ENCODE data around the gene CCDC136. TPM values are rescaled to one million over a fixed set of nuclear protein-coding genes. Genes with fewer than 3 reads are reported as not detected.

Gene CCDC136
- total and polyA plus RNA-seq, 4 experiments from 2014 or later: 3.4 to 20.4 (median 18.3) TPM; not detected in 1

GRCh38 chr7:128827248-128827958, 35.6 kb downstream of the CCDC136 start:
- Mint-ChIP-seq H3K36me3 (no peaks in the 10 kb centered on the region), H3K9me3 (no peaks in the 10 kb centered on the region), H3K4me1 (peaks cover 7 to 14% (median 9%) of the 10 kb centered on the region in 4 donors), H3K27ac (peak overlapping the region in 1 of 7 donors; percentile 29), H3K27me3 (peaks cover 21 to 39% of the 10 kb centered on the region in 2 donors), H3K4me3 (no peak overlapping the region)
- POLR2A ChIA-PET (ENCODE audit: partially characterized antibody): no interaction called here
- peaks cover 19% of the 10 kb centered on the region for H3K4me1 ChIP-seq (ENCODE audit: insufficient read depth, low read length)
- no peak for DNase-seq
- no peak overlapping the region for H3K27ac ChIP-seq (ENCODE audit: low read depth, low read length)
- CTCF ChIA-PET (ENCODE audit: partially characterized antibody): no interaction called here
- no peaks in the 10 kb centered on the region for H3K9me3 ChIP-seq (ENCODE audit: control insufficient read depth in 1 of 2, low read length in 2 of 2)
- peaks cover 13% of the 10 kb centered on the region for H3K27me3 ChIP-seq (ENCODE audit: insufficient read depth, low read length)
- H3K36me3 ChIP-seq (ENCODE audit: insufficient read depth, low read length): no peaks in the 10 kb centered on the region
- intact Hi-C loops (cut with micrococcal nuclease): no loop called here
- no peak overlapping the region for H3K4me3 ChIP-seq (ENCODE audit: low read length in 2 of 2)

GRCh38 chr7:128827971-128828711, 36.4 kb downstream of the CCDC136 start:
- no peaks in the 10 kb centered on the region for H3K9me3 ChIP-seq (ENCODE audit: control insufficient read depth in 1 of 2, low read length in 2 of 2)
- H3K36me3 Mint-ChIP-seq: no peaks in the 10 kb centered on the region
- POLR2A ChIA-PET (ENCODE audit: partially characterized antibody): no interaction called here
- peaks cover 7 to 14% (median 9%) of the 10 kb centered on the region in 4 donors for H3K4me1 Mint-ChIP-seq
- no peak for DNase-seq
- no peak overlapping the region for H3K4me3 ChIP-seq (ENCODE audit: low read length in 2 of 2)
- no peaks in the 10 kb centered on the region for H3K36me3 ChIP-seq (ENCODE audit: insufficient read depth, low read length)
- H3K27me3 ChIP-seq (ENCODE audit: insufficient read depth, low read length): peaks cover 13% of the 10 kb centered on the region
- H3K4me1 ChIP-seq (ENCODE audit: insufficient read depth, low read length): peaks cover 19% of the 10 kb centered on the region
- H3K9me3 Mint-ChIP-seq: no peaks in the 10 kb centered on the region
- intact Hi-C loops (cut with micrococcal nuclease): no loop called here
- no peak overlapping the region for H3K27ac ChIP-seq (ENCODE audit: low read depth, low read length)
- CTCF ChIA-PET (ENCODE audit: partially characterized antibody): no interaction called here
- H3K27ac Mint-ChIP-seq: no peak overlapping the region
- peak overlapping the region in 1 of 8 donors; percentile 17 for H3K4me3 Mint-ChIP-seq
- peaks cover 21 to 38% of the 10 kb centered on the region in 2 donors for H3K27me3 Mint-ChIP-seq

GRCh38 chr7:128829391-128830166, 37.8 kb downstream of the CCDC136 start:
- peaks cover 13% of the 10 kb centered on the region for H3K27me3 ChIP-seq (ENCODE audit: insufficient read depth, low read length)

GRCh38 chr7:128830231-128831177, 38.7 kb downstream of the CCDC136 start, which contains the start of gene FLNC:
TSS of gene FLNC (plus strand) at chr7:128830406. CDS start at chr7:128830638, 232 bp downstream.
- Histone ChIP-seq H3K36me3 (ENCODE audit: insufficient read depth, low read length) (no peaks in the 10 kb centered on the region), H3K4me3 (ENCODE audit: low read length in 2 of 2) (peak within 1 kb of the TSS in 1 of 2 donors; percentile 54), H3K27ac (ENCODE audit: low read depth, low read length) (no peak within 1 kb of the TSS), H3K27me3 (ENCODE audit: insufficient read depth, low read length) (peaks cover 13% of the 10 kb centered on the region), H3K9me3 (ENCODE audit: control insufficient read depth in 1 of 2, low read length in 2 of 2) (no peaks in the 10 kb centered on the region), H3K4me1 (ENCODE audit: insufficient read depth, low read length) (peaks cover 19% of the 10 kb centered on the region)
- Mint-ChIP-seq H3K36me3 (no peaks in the 10 kb centered on the region), H3K9me3 (no peaks in the 10 kb centered on the region), H3K27ac (peak within 1 kb of the TSS in 2 of 7 donors; percentile 19 to 29), H3K4me3 (peak within 1 kb of the TSS; percentile 72 to 85 (median 77)), H3K4me1 (peaks cover 7 to 14% (median 9%) of the 10 kb centered on the region in 4 donors), H3K27me3 (peaks cover 24 to 37% of the 10 kb centered on the region in 2 donors)
- POLR2A ChIA-PET (ENCODE audit: partially characterized antibody): no interaction called here
- DNase-seq: peak in 4 of 5 donors; percentile 24 to 34 (median 32)
- intact Hi-C loops (cut with micrococcal nuclease): no loop called here
- CTCF ChIA-PET (ENCODE audit: partially characterized antibody): interaction anchor here (1.1 kb wide), 1 partner anchor 53 kb away, joined by 3 read pairs; no protein-coding TSS in a partner anchor

More at GRCh38 chr7:128829391-128830166, 37.8 kb downstream of the CCDC136 start:
- H3K4me1 Mint-ChIP-seq: peaks cover 7 to 14% (median 9%) of the 10 kb centered on the region in 4 donors
- H3K27me3 Mint-ChIP-seq: peaks cover 21 to 37% of the 10 kb centered on the region in 2 donors
- no peak overlapping the region for H3K27ac ChIP-seq (ENCODE audit: low read depth, low read length)
- POLR2A ChIA-PET (ENCODE audit: partially characterized antibody): no interaction called here
- no peaks in the 10 kb centered on the region for H3K9me3 Mint-ChIP-seq
- no peaks in the 10 kb centered on the region for H3K36me3 Mint-ChIP-seq
- CTCF ChIA-PET (ENCODE audit: partially characterized antibody): interaction anchor here (1.2 kb wide), 1 partner anchor 11 kb away, joined by 3 read pairs; no protein-coding TSS in a partner anchor
- peak overlapping the region in 1 of 7 donors; percentile 19 for H3K27ac Mint-ChIP-seq
- H3K4me3 ChIP-seq (ENCODE audit: low read length in 2 of 2): no peak overlapping the region
- no peaks in the 10 kb centered on the region for H3K9me3 ChIP-seq (ENCODE audit: control insufficient read depth in 1 of 2, low read length in 2 of 2)
- peaks cover 19% of the 10 kb centered on the region for H3K4me1 ChIP-seq (ENCODE audit: insufficient read depth, low read length)
- intact Hi-C loops (cut with micrococcal nuclease): no loop called here
- DNase-seq: no peak
- peak overlapping the region; percentile 31 to 75 (median 68) for H3K4me3 Mint-ChIP-seq
- H3K36me3 ChIP-seq (ENCODE audit: insufficient read depth, low read length): no peaks in the 10 kb centered on the region

- DNase-seq: no peak
- no peaks in the 10 kb centered on the region for H3K9me3 Mint-ChIP-seq
- Histone ChIP-seq H3K4me3 (ENCODE audit: low read length in 2 of 2) (no peak overlapping the region), H3K4me1 (ENCODE audit: insufficient read depth, low read length) (peaks cover 19% of the 10 kb centered on the region), H3K27ac (ENCODE audit: low read depth, low read length) (no peak overlapping the region), H3K9me3 (ENCODE audit: control insufficient read depth in 1 of 2, low read length in 2 of 2) (no peaks in the 10 kb centered on the region), H3K27me3 (ENCODE audit: insufficient read depth, low read length) (peaks cover 13% of the 10 kb centered on the region), H3K36me3 (ENCODE audit: insufficient read depth, low read length) (no peaks in the 10 kb centered on the region)
- ChIA-PET CTCF (ENCODE audit: partially characterized antibody) (interaction anchor here (0.8 to 1.1 kb wide), 2 partner anchors 11 to 52 kb away, joined by 3 read pairs; no protein-coding TSS in a partner anchor), POLR2A (ENCODE audit: partially characterized antibody) (no interaction called here)
- no peaks in the 10 kb centered on the region for H3K36me3 Mint-ChIP-seq
- H3K27ac Mint-ChIP-seq: no peak overlapping the region
- peaks cover 7 to 14% (median 9%) of the 10 kb centered on the region in 4 donors for H3K4me1 Mint-ChIP-seq
- H3K27me3 Mint-ChIP-seq: peaks cover 22 to 33% of the 10 kb centered on the region in 2 donors
- intact Hi-C loops (cut with micrococcal nuclease): no loop called here
- peak overlapping the region in 6 of 8 donors; percentile 4 to 68 (median 48) for H3K4me3 Mint-ChIP-seq
These were observed 39.6 kb downstream of the CCDC136 start for GRCh38 chr7:128831178-128831993.

Data from CD4-positive, alpha-beta memory T cell (primary cell).